Upper lobe of left lung (tissue), 4 donors: ENCODE data around the gene ZKSCAN1.
"Not testable (repeated sequence)": the region's sequence is repeated elsewhere in the genome, so short reads cannot be mapped to it uniquely, and the experiment has no call there.

Source experiments
- CTCF ChIP-seq, 6 experiments: fragments of 450-650 bp in 4 of 6; fragments of 200-600 bp in 2 of 6; sonication (generic) in 2 of 6; IDR thresholded peaks; one replicate each; pipeline ENCODE4 v1.5.1; 2016 to 2019; ENCODE audit warnings: antibody characterized with exemption in 6 of 6
- POLR2A ChIP-seq, 4 donors: fragments of 450-650 bp; IDR thresholded peaks; one replicate each; pipeline ENCODE4 v1.5.1; 2016 to 2017; ENCODE audit warnings: antibody characterized with exemption in 4 of 4, mild to moderate bottlenecking in 2 of 4
- POLR2AphosphoS5 ChIP-seq, 2 donors: sonication (generic); formaldehyde crosslinking; IDR thresholded peaks; one replicate each; pipeline ENCODE4 v1.5.1; 2017; ENCODE audit warnings: antibody characterized with exemption in 2 of 2

DNA sequence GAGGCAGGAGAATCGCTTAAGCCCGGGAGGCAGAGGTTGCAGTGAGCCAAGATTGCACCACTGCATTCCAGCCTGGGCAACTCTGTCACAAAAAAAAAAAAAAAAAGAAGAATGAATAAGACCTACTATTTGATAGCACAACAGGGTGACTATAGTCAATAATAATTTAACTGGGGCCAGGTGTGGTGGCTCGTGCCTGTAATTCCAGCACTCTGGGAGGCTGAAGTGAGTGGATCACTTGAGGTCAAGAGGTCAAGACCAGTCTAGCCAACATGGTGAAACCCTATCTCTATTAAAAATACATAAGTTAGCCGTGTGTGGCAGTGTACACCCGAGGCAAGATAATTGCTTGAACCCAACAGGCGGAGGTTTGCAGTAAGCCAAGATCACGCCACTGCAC is 41.6 kb upstream of the ZKSCAN1 start:
- not testable (repeated sequence) for TF ChIP-seq CTCF, POLR2A, POLR2AphosphoS5 (IDR thresholded peaks at IDR 0.05)
